DMS53 treated with DMSO at 0.1 percent for 48 hours (cell line): ENCODE results near the gene ERG.

ENCODE experiments used
- DNase-seq: peaks from one replicate; lab custom pipeline; 2025; ENCODE audit not compliant: unreplicated experiment; lab: John Stamatoyannopoulos, UW

The ERG gene

GRCh38 chr21:38337793-38338192 is 160.5 kb downstream of the ERG start:
- DNase-seq = no peak

GRCh38 chr21:38334866-38335265 is 163.4 kb downstream of the ERG start:
- DNase-seq = no peak

DNA sequence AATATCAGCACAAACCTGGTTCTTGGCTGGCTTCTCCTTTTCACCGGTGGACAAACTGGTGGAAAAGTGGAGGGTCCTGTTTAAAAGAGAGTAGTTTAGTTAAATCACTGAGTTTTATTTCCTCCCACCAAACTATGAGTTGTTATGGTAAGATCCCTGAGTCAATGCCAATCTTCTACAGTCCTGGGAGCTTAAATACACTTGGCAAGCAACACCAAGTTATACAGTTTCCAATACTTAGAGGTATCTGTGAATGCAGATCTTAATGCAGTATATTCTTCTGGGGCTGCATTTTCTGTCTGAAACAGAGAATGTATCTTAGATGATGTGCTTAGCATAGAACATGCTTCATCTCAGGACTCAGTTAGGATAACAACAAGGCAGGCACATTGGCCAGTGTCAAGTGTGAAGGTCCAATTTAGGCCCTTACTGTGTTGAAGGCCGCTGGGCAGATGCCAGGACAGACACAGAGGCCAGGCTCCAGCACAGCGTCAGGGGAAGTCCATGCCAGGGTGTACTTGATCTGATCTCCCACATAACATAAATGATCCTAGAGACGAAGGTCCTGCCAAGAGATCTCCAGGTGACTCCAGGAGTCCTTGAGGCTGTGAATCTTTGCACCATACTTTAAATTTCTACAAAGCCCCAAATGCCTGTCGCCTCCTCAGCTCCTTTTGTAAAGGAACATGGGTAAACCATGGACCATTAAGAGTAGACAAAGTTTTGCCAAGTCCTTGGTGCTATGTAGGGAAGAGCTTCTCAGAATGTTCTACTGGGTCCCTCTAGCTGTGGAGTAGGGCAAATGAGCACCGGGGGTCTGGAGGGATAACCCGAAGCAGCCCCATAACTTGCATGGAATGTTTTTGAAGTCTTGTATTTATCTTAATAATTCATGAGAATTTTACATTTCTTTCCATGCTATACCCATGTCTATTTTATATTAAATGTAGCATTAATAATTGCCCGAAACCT is 164.7 kb downstream of the ERG start:
- no peak for DNase-seq

DNA sequence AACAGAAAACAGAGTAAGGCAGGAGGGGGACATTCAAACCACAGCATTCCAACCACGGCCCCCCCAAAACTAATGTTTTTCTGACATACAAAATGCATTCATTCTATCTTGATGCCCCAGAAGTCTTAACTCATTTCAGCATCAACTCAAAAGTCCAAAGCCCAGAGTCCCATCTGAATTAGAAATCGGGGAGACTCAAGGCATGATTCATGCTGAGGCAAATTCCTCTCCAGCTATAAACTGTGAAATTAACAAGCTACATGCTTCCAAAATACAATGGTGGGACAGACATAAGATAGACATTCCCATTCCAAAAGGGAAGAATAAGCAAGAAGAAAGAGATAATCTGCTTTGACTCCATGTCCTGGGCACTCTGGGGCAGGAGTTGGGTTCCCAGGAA is 167.6 kb downstream of the ERG start:
- no peak for DNase-seq
